Heart left ventricle (tissue), 13 donors: Measurements from ENCODE around the gene DGKA.

Source experiments
- POLR2A ChIP-seq, 2 donors: fragments of 450-650 bp; IDR thresholded peaks; one replicate each; pipeline ENCODE4 v1.6.1; 2017; ENCODE audit warnings: antibody characterized with exemption in 2 of 2, mild to moderate bottlenecking in 2 of 2, moderate library complexity in 2 of 2
- TF ChIP-seq, protein P1 (sequence below), 12 donors: fragments of 200-600 bp; sonication (generic) in 4 of 12; IDR thresholded peaks; one replicate each; pipeline versions ENCODE4 v1.5.0 to v1.8.0; 2018 to 2022; ENCODE audit warnings: antibody characterized with exemption in 12 of 12, mild to moderate bottlenecking in 5 of 12
- donor health status: ischemic (EF 13 %, LVEDD 7.1; RV severe dilation, severe dysfunction).
- donor health status: DM: no; HTN: yes; CAD: no.
- donor health status: DM: no; HTN: no; CAD: no.
- donor health status: ischemic (EF 25% LVEDD 6.9; RV normal size, moderate dysfunction).
- donor health status: ischemic (EF 25% LVEDD 5.7; RV mildly dilated, moderate dysfunction).
- donor health status: ischemic (EF 35%, LVEDD 5.7; RV mildly dilated, moderate dysfunction).
- donor health status: nonischemic (EF 11% LVEDD 7.7; RV severe dilation, severe dysfunction).
- donor health status: DM: yes; HTN: yes; CAD: no.
- donor health status: PGD.
- donor health status: ischemic (EF 29% LVEDD 5.4; RV normal size, mild dysfunction).
- donor health status: nonischemic (EF 23%, LVEDD 6.1; RV moderate dilation, normal function).

DNA sequence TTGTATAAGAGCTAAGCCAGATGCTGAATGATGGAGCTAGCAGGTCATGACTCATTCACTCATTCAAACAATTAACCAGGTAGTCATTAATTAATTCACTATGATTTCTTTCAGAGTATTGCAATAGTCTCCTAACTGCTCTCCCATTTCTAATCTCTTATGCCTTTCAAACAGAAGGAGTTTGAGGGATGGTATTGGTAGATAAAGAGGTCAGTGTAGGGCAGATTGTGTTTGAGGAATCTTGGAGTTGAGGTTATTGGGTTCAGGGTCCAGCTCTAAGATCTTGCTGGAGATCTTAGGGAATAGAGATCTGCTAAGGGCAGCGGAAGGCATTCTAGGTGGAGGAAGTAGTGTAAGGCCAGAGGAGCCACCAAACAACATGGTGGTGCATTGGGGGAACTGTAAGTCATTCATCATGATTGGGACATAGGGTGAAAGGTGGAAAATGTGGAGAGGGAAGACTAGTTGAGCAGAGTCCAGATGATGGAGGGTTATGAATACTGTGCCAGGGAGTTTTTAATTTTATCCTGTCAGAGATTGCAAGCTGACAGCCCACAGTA lies 11.7 kb downstream of the DGKA start:
- TF ChIP-seq POLR2A (IDR thresholded peaks at IDR 0.05), result no peak
- TF ChIP-seq, protein P1, sequence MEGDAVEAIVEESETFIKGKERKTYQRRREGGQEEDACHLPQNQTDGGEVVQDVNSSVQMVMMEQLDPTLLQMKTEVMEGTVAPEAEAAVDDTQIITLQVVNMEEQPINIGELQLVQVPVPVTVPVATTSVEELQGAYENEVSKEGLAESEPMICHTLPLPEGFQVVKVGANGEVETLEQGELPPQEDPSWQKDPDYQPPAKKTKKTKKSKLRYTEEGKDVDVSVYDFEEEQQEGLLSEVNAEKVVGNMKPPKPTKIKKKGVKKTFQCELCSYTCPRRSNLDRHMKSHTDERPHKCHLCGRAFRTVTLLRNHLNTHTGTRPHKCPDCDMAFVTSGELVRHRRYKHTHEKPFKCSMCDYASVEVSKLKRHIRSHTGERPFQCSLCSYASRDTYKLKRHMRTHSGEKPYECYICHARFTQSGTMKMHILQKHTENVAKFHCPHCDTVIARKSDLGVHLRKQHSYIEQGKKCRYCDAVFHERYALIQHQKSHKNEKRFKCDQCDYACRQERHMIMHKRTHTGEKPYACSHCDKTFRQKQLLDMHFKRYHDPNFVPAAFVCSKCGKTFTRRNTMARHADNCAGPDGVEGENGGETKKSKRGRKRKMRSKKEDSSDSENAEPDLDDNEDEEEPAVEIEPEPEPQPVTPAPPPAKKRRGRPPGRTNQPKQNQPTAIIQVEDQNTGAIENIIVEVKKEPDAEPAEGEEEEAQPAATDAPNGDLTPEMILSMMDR (IDR thresholded peaks at IDR 0.05), result no peak
